Skeletal muscle cell (primary cell): ENCODE measurements around the gene PLCH2.

Experiments used
- DNase-seq: peaks from one replicate; pipeline ENCODE4 v3.0.0-alpha.2; 2010; ENCODE audit warnings: low read depth
- H3K4me3 ChIP-seq: 2 replicates; pipeline ENCODE4 v1.5.1; 2011; ENCODE audit warnings: low read depth, mild to moderate bottlenecking, control low read depth, low read length, moderate library complexity

The PLCH2 gene

GRCh38 chr1:2523191-2523890, 47.3 kb downstream of the PLCH2 start:
- DNase-seq, result no peak
- H3K4me3 ChIP-seq, result no peak overlapping the region

- DNase-seq, result no peak
- no peak overlapping the region for H3K4me3 ChIP-seq
These were observed 48.0 kb downstream of the PLCH2 start for GRCh38 chr1:2523891-2524609.

GRCh38 chr1:2525572-2525919, 49.5 kb downstream of the PLCH2 start:
- H3K4me3 ChIP-seq, result peak overlapping the region; percentile 86
- DNase-seq, result no peak

GRCh38 chr1:2525920-2526823, 50.1 kb downstream of the PLCH2 start, which contains the start of gene PANK4:
TSS of gene PANK4 (minus strand) at chr1:2526596. CDS start at chr1:2526587, 9 bp downstream.
- DNase-seq, result peak; percentile 83

GRCh38 chr1:2526824-2527555, 50.9 kb downstream of the PLCH2 start:
- H3K4me3 ChIP-seq, result peak overlapping the region; percentile 86
- DNase-seq, result no peak

More at GRCh38 chr1:2525920-2526823, 50.1 kb downstream of the PLCH2 start, which contains the start of gene PANK4:
- peak within 1 kb of the TSS; percentile 86 for H3K4me3 ChIP-seq

GRCh38 chr1:2527556-2527860, 51.4 kb downstream of the PLCH2 start:
- no peak for DNase-seq
- H3K4me3 ChIP-seq, result no peak overlapping the region

- H3K4me3 ChIP-seq, result no peak overlapping the region
- DNase-seq, result no peak
These were observed 51.9 kb downstream of the PLCH2 start for GRCh38 chr1:2528016-2528415.

GRCh38 chr1:2528611-2528965, 52.5 kb downstream of the PLCH2 start:
- no peak for DNase-seq
- no peak overlapping the region for H3K4me3 ChIP-seq

- no peak for DNase-seq
- H3K4me3 ChIP-seq, result no peak overlapping the region
These were observed 53.1 kb downstream of the PLCH2 start for GRCh38 chr1:2528966-2529783.

GRCh38 chr1:2529784-2530512, 53.9 kb downstream of the PLCH2 start, which contains the start of gene HES5:
TSS of gene HES5 (minus strand) at chr1:2530263. CDS start at chr1:2530164, 99 bp downstream.
- H3K4me3 ChIP-seq, result no peak within 1 kb of the TSS
- DNase-seq, result no peak

- no peak for DNase-seq
- H3K4me3 ChIP-seq, result no peak overlapping the region
These were observed 54.6 kb downstream of the PLCH2 start for GRCh38 chr1:2530513-2531361.

GRCh38 chr1:2532485-2533160, 56.5 kb downstream of the PLCH2 start:
- no peak for DNase-seq
- no peak overlapping the region for H3K4me3 ChIP-seq

GRCh38 chr1:2533365-2533764, 57.3 kb downstream of the PLCH2 start:
- no peak overlapping the region for H3K4me3 ChIP-seq
- no peak for DNase-seq

- no peak overlapping the region for H3K4me3 ChIP-seq
These were observed 58.2 kb downstream of the PLCH2 start for GRCh38 chr1:2534315-2534686.

GRCh38 chr1:2534687-2535441, 58.8 kb downstream of the PLCH2 start:
- no peak overlapping the region for H3K4me3 ChIP-seq
- no peak for DNase-seq

More at GRCh38 chr1:2534315-2534686, 58.2 kb downstream of the PLCH2 start:
- no peak for DNase-seq

GRCh38 chr1:2535455-2535854, 59.4 kb downstream of the PLCH2 start:
- no peak overlapping the region for H3K4me3 ChIP-seq
- DNase-seq, result no peak
